Hematopoietic multipotent progenitor cell treated with erythropoietin and hydrocortisone succinate and interleukin-3 and kit ligand, for 15 days (in vitro differentiated cells): Measurements from ENCODE around the gene MUC5B.

Experiments
- DNase-seq: peaks from one replicate; pipeline ENCODE4 v3.0.0-alpha.2; 2015; ENCODE audit warnings: low spot score

The MUC5B gene

GRCh38 chr11:1192741-1193325 is 30.0 kb upstream of the MUC5B start:
- DNase-seq = no peak

- DNase-seq = no peak
These were observed 29.3 kb upstream of the MUC5B start for GRCh38 chr11:1193326-1194230.

GRCh38 chr11:1194231-1194976 is 28.5 kb upstream of the MUC5B start:
- no peak for DNase-seq

- no peak for DNase-seq
These were observed 27.7 kb upstream of the MUC5B start for GRCh38 chr11:1194977-1195681.

GRCh38 chr11:1195682-1196515 is 27.0 kb upstream of the MUC5B start:
- DNase-seq = no peak

- DNase-seq = no peak
These were observed 26.1 kb upstream of the MUC5B start for GRCh38 chr11:1196516-1197391.

GRCh38 chr11:1197431-1197885 is 25.4 kb upstream of the MUC5B start:
- DNase-seq = no peak

- no peak for DNase-seq
These were observed 24.8 kb upstream of the MUC5B start for GRCh38 chr11:1197886-1198560.

GRCh38 chr11:1198561-1199240 is 24.2 kb upstream of the MUC5B start:
- DNase-seq = no peak

- no peak for DNase-seq
These were observed 23.6 kb upstream of the MUC5B start for GRCh38 chr11:1199241-1199750.

GRCh38 chr11:1199751-1200610 is 22.9 kb upstream of the MUC5B start:
- no peak for DNase-seq

GRCh38 chr11:1200611-1201191 is 22.2 kb upstream of the MUC5B start:
- DNase-seq = no peak

GRCh38 chr11:1201395-1202153 is 21.3 kb upstream of the MUC5B start:
- no peak for DNase-seq

- DNase-seq = no peak
These were observed 20.6 kb upstream of the MUC5B start for GRCh38 chr11:1202154-1202775.

GRCh38 chr11:1202776-1203504 is 19.9 kb upstream of the MUC5B start:
- peak; percentile 52 for DNase-seq
